ENCODE results near the gene ARHGAP15.

ARHGAP15 gene

DNA sequence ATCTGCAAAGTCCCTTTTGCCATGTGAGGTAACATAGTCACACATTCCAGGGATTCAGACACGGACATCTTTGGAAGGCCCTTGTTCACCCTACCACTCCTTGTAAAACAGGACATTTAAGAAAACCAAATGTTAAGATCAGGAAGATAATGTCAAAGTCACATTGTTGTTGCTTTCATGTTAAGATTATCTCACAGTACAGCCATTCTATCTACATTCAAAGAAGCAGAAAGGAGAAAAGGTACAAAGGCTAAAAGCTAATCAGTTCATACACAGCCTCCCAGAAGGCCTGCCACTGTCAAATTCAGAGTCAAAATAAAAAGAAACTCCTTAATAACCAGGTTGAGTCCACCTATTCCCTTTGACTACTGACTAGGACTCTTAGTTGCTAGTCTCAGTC lies 573.7 kb downstream of the ARHGAP15 start:
- FAIRE-seq (no peak), DNase-seq (ENCODE audit: insufficient read length, low spot score) (no peak)
- TF ChIP-seq, protein P1, sequence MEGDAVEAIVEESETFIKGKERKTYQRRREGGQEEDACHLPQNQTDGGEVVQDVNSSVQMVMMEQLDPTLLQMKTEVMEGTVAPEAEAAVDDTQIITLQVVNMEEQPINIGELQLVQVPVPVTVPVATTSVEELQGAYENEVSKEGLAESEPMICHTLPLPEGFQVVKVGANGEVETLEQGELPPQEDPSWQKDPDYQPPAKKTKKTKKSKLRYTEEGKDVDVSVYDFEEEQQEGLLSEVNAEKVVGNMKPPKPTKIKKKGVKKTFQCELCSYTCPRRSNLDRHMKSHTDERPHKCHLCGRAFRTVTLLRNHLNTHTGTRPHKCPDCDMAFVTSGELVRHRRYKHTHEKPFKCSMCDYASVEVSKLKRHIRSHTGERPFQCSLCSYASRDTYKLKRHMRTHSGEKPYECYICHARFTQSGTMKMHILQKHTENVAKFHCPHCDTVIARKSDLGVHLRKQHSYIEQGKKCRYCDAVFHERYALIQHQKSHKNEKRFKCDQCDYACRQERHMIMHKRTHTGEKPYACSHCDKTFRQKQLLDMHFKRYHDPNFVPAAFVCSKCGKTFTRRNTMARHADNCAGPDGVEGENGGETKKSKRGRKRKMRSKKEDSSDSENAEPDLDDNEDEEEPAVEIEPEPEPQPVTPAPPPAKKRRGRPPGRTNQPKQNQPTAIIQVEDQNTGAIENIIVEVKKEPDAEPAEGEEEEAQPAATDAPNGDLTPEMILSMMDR (IDR thresholded peaks at IDR 0.05; ENCODE audit: insufficient read depth, missing control alignments) = no peak

DNA sequence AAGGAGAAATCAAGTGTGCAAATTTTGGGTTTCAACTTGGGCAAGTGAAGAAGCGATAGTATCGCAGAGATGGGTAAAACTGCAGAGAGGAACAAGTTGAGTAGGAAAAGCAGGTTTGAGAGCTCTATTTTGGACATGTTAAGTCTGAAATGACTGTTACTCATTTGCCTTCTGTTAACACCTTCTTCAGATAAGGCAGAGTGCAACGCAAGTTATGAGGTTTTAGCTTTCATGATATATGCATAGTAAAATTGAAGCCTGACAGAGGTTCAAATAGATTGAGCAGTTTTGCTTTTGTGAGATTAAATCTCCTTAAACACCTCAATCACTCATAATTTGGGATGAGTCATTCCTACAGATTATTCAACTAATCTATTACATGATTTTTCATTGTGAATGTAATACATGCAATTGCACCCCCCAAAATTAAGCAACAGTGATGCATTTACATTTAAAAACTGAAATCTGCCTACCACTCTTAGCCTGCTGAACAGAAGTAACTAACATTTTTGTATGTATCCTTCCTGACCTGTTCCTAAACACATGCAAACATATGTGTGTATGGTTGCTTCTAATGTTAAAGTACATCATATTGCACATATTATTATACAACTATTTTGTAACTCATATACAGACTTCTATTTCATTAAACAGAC lies 575.4 kb downstream of the ARHGAP15 start:
- DNase-seq (ENCODE audit: insufficient read length, low spot score) = no peak
- FAIRE-seq = no peak
- TF ChIP-seq, protein P1 (IDR thresholded peaks at IDR 0.05; ENCODE audit: insufficient read depth, missing control alignments) = no peak

GRCh38 chr2:143705108-143705707 lies 576.0 kb downstream of the ARHGAP15 start:
- no peak for DNase-seq (ENCODE audit: insufficient read length, low spot score)
- FAIRE-seq = peak; percentile 92
- TF ChIP-seq, protein P1 (IDR thresholded peaks at IDR 0.05; ENCODE audit: insufficient read depth, missing control alignments) = no peak

- TF ChIP-seq, protein P1 (IDR thresholded peaks at IDR 0.05; ENCODE audit: insufficient read depth, missing control alignments) = no peak
- no peak for FAIRE-seq
- no peak for DNase-seq (ENCODE audit: insufficient read length, low spot score)
Measured at GRCh38 chr2:143706354-143706753, 577.1 kb downstream of the ARHGAP15 start.

GRCh38 chr2:143708682-143709081 lies 579.5 kb downstream of the ARHGAP15 start:
- no peak for DNase-seq (ENCODE audit: insufficient read length, low spot score)
- TF ChIP-seq, protein P1 (IDR thresholded peaks at IDR 0.05; ENCODE audit: insufficient read depth, missing control alignments) = no peak
- no peak for FAIRE-seq

DNA sequence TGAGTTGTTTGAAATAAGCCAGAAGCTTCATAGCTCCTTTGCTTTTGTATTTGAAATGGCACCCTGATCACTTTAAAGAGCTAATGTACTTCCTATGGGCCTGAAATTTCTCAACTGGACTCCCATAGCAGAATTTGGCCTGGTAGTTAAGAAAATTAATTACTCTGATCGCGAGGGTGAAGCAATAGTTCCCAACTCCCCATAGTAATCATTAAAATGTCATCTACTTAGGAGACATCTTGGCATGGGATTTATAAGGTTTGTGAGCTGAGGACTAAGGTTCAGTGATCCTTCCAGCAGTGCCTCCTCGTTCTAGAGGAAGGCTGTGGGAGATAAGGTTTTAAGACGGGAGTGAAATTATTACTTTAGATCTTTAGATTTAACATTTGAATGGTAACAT lies 581.0 kb downstream of the ARHGAP15 start:
- FAIRE-seq (no peak), DNase-seq (ENCODE audit: insufficient read length, low spot score) (no peak)
- TF ChIP-seq, protein P1 (IDR thresholded peaks at IDR 0.05; ENCODE audit: insufficient read depth, missing control alignments) = no peak

DNA sequence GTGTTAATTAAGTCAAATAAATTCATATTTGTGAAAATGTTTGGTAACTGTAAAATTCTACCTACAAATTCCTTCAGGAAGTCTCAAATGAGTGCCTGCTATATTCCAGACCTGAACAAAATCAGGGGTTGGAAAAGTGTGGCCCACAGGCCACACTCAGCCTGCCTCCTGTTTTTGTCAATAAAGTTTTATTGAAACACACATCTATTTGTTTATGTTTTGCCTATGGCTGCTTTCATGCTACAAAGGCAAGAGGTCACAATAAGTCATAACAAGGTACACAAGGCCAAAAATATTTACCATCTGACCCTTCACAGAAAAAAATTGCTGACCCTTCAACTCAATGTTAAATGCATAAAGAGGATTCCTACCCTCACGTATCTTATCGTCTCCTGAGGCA lies 581.7 kb downstream of the ARHGAP15 start:
- TF ChIP-seq, protein P1 (IDR thresholded peaks at IDR 0.05; ENCODE audit: insufficient read depth, missing control alignments) = no peak
- no peak for FAIRE-seq
- no peak for DNase-seq (ENCODE audit: insufficient read length, low spot score)
